HG03354 (cell line): ENCODE measurements around the gene DSE.

Source experiments
- ATAC-seq: cut with Tn5 transposase; IDR thresholded peaks from one replicate; pipeline ENCODE4 v1.9.1; 2021; ENCODE audit warnings: mild to moderate bottlenecking; ENCODE audit not compliant: unreplicated experiment, poor library complexity, severe bottlenecking

The DSE gene

GRCh38 chr6:116437656-116438055 lies 66.9 kb downstream of the DSE start:
- ATAC-seq = no peak

GRCh38 chr6:116438590-116439448 lies 68.1 kb downstream of the DSE start:
- no peak for ATAC-seq

- no peak for ATAC-seq
Measured at GRCh38 chr6:116439522-116440051, 68.8 kb downstream of the DSE start.

GRCh38 chr6:116443105-116443504 lies 72.4 kb downstream of the DSE start:
- no peak for ATAC-seq

DNA sequence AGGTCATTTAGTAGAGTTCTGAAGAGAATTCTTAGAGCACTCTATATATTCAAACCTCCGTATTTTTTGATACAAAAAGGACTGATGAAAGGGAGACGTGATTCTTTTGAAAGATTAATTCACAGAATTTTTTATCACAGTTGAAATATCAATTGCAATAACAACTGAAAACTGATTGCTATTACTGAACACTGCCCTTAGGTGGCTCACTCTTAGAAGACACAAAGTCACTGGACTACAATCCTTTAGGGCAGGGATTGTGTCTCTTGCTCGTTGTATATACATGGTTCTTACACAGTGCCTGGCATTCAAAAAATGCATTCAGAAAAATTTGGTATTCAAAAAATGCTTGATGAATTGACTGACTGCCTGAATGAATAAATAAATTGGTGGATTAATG lies 73.3 kb downstream of the DSE start:
- ATAC-seq = peak; percentile 65

- no peak for ATAC-seq
Measured at GRCh38 chr6:116444575-116444974, 73.8 kb downstream of the DSE start.

DNA sequence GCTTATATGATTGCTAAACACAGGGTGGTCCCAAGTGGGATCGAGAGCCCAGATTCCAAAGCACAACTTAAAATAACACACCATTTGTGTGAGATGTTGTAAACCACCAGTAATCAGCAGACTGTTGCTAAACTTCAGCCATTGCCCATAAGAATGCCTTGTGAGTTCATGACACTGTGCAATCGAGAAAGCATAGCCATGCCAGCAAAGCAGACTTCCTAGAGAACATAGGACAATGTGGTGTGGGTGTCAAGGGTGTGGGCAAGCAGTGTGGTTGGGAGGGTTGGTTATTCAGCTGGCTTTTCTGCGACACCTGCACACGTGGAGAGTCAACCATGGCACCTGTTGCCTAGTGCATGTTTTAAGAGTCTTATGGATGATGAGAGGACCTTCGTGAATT lies 74.4 kb downstream of the DSE start:
- no peak for ATAC-seq

DNA sequence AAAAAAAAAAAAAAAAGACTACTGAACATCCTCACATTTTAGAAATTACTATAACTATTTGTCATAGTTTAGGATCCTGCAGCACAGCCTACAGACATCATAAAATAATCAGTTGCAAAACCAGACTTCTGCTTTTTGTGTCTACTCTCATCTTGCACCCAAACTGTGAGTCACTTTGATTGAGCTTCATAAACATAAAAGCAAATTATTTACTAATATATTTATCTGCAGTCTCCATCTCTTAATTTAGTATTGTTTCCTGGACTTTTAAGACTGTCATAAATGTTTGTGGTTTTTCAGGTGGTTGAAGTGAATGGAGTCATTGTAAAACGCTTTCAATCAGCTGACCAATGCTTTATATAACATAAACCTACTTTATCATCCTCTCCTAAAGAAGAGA lies 75.7 kb downstream of the DSE start:
- ATAC-seq = no peak

- no peak for ATAC-seq
Measured at GRCh38 chr6:116447052-116447451, 76.3 kb downstream of the DSE start.

- no peak for ATAC-seq
Measured at GRCh38 chr6:116447496-116448011, 76.8 kb downstream of the DSE start.

- no peak for ATAC-seq
Measured at GRCh38 chr6:116449565-116449964, 78.8 kb downstream of the DSE start.

DNA sequence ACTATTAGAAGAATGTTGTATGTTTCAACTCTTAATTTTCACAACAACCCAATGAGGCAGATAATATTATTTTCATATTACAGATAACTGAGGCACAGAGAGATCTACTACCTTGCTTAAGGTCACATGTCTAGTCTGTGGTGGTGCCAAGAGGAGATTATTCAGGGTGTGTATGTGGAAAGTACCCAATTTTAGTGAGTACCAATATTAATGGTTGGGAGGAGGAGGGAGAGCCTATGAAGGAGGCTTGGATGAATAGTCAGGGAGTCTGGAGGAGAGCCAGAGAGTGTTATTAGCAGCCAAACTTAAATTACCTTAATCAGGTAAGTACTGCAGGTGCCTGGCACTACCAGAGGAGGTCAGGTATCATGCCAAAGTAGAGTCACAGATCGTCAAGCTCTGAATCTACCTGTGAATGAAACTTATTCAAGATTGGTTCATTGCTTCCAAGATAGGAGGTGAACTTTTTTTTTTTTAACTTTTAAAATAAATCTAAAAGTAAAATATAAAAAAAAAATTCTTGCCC lies 79.5 kb downstream of the DSE start:
- no peak for ATAC-seq

DNA sequence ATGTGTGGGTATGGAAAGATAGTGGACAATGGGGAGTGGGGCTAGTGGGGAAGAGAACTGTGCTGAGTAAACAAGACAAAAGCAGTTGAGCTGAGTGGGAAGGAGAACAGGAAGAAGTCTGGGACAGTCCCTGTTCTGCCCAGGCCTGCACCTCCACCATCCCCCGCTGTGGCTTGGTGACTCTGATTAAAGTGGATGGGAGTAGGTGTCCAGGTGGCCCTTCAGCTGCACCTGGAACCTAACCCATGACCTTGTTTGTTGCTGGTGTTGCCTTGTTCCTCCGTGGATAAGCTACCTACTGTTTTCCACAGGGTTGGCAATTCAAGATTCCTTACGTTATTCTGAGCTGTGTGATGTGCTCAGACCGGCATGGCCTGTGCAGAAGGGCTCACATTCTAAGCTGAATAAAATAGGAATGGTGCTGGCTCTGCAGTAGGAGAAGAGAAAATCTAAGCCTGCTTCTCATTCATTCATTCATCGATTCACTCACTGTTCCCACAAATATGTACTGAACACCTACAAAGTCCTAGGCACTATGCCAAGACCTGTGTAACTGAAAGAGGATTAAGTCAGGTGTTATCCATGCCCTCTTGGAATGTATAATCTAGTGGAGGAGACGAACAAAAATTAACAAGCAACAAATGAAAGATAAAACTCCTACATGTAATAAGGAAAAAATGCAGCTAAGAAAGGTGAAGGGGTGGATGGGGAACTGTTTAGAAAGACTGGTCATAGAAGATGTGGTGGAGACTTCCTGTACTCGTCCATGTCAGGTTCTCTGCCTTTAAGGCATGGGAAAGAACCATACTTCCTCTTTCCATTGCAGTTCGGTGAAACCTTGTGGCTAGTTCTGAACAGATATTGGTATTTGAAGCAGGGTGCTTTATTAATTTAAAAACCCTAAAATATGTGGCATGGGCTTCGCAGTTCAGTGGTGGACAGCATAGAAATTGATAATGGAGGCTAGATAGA lies 80.3 kb downstream of the DSE start:
- peak; percentile 84 for ATAC-seq

DNA sequence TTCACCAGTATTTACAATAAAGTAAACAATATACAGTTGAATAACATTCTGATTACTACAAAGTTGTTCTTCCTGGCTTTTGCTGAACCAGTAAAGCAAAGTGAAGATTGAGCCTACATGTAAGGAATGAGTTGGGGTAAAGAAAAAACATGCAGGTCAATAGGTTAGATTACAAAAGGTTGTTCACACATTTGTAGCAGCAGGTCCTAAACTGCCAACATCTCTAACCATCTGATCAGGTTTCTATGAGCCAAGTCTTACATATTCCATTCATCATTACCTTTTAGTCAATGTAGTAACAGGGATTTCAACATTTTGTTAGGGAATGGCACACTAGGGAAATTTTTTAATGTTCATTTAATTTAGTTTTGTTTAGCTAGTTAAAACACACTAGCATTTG lies 81.2 kb downstream of the DSE start:
- ATAC-seq = no peak

- ATAC-seq = no peak
Measured at GRCh38 chr6:116452531-116452930, 81.8 kb downstream of the DSE start.

- no peak for ATAC-seq
Measured at GRCh38 chr6:116456106-116456505, 85.4 kb downstream of the DSE start.

DNA sequence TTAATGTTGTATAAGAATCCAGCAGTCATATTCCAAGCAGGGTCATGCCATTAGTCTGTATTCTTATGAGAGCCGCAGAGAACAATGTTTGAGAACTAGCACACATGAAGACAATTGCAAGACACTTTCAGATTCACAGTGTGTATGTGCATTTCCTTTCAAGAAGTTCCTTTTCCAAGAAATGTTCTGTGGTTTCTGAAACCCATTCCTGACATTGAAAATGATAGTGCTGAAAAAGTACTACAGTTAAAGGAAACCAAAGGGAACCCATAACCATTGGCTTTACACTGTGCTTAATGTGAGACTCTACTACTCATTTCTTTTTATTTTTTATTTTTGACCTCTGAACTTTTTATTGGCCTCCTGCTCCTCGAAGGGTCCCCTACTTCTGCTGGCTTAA lies 86.2 kb downstream of the DSE start:
- no peak for ATAC-seq

GRCh38 chr6:116458264-116458663 lies 87.5 kb downstream of the DSE start:
- ATAC-seq = no peak

DNA sequence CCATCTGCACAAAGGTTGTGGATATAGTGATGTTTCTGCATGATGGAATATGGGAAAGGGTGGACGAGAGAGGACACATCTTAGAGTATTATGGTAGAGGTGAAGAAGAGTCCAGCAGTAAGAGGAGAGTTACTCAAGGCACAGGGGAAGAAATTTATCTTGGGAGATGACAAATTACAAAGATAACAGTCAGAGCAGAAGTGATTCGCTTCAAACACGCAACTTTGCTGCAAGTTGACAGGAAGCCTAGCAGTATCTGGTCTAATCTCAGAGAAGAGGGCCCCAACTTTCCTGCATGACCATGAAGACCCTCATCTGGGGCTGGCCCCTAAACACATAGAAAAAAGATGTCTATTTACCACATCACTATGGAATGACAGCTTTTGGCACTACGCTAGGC lies 89.2 kb downstream of the DSE start:
- ATAC-seq = no peak

GRCh38 chr6:116461331-116461931 lies 90.7 kb downstream of the DSE start, which contains the start of gene CALHM6:
Gene CALHM6, plus strand, starts transcription at chr6:116461375. Its CDS starts 555 bp downstream, at chr6:116461930.
- peak; percentile 5 for ATAC-seq
